ENCODE results near the gene SFXN1. TPM values are rescaled to one million over a fixed set of nuclear protein-coding genes. Genes with fewer than 3 reads are reported as not detected.

Gene SFXN1
- total RNA-seq, 2 experiments from 2014 or later = 133 to 138 TPM

GRCh38 chr5:175523292-175523691, 44.9 kb downstream of the SFXN1 start:
- DNase-seq (no peak), ATAC-seq (ENCODE audit: poor library complexity) (no peak)
- H3K27me3 ChIP-seq (ENCODE audit: control insufficient read depth in 1 of 2, insufficient read depth in 2 of 2, low read length in 2 of 2) = no peaks in the 10 kb centered on the region
- intact Hi-C loops (cut with DNase I, micrococcal nuclease) = no loop called here
- no peak overlapping the region for H3K27ac ChIP-seq (ENCODE audit: low read depth in 1 of 2, low read length in 2 of 2)
- peaks cover 27% of the 10 kb centered on the region for H3K4me1 ChIP-seq (ENCODE audit: insufficient read depth, low read length)
- peaks cover 45% of the 10 kb centered on the region for H3K36me3 ChIP-seq (ENCODE audit: insufficient read depth, low read length)
- H3K27ac Mint-ChIP-seq = peak overlapping the region; percentile 78
- H3K36me3 Mint-ChIP-seq (ENCODE audit: low read depth) = peaks cover 84% of the 10 kb centered on the region
- peaks cover 75% of the 10 kb centered on the region for H3K4me1 Mint-ChIP-seq (ENCODE audit: low read depth)
- no peak for TF ChIP-seq CTCF (IDR thresholded peaks at IDR 0.05)
- peaks cover 1% of the 10 kb centered on the region for H3K9me3 Mint-ChIP-seq
- no peaks in the 10 kb centered on the region for H3K27me3 Mint-ChIP-seq
- ChIA-PET POLR2A (interaction anchor here (0.9 kb wide), 1 partner anchor 8 kb away, joined by 4 read pairs; no protein-coding TSS in a partner anchor), CTCF (interaction anchor here (0.9 to 6.1 kb wide), 2 partner anchors 11 to 58 kb away, joined by 3 to 31 read pairs; no protein-coding TSS in a partner anchor)
- H3K9me3 ChIP-seq (ENCODE audit: control insufficient read depth in 1 of 2, insufficient read depth in 1 of 2, low read length in 2 of 2) = no peaks in the 10 kb centered on the region
- peak overlapping the region; percentile 79 for H3K4me3 Mint-ChIP-seq
- H3K4me3 ChIP-seq (ENCODE audit: low read length) = peak overlapping the region; percentile 26

DNA sequence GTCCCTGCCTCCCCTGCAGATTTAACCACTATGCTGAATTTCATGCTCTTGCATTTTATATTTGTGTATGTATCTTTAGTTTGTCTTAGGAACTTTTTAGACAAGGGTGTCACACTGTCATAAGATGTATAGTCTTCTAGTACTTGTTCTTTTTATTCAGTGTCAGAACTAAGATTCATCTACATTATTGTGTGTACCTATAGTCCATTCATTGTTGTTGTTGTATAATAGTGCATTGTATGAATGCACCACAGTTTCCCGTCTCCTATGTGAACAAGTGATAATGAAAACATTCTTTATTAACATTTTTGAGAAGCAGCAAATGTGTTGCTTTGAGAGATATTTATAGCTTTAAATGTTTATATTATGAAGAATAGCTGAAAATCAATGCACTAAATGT, 45.9 kb downstream of the SFXN1 start:
- peak overlapping the region; percentile 22 for H3K4me3 Mint-ChIP-seq
- no peaks in the 10 kb centered on the region for H3K9me3 Mint-ChIP-seq
- Histone ChIP-seq H3K4me1 (ENCODE audit: insufficient read depth, low read length) (peaks cover 27% of the 10 kb centered on the region), H3K27ac (ENCODE audit: low read depth in 1 of 2, low read length in 2 of 2) (no peak overlapping the region), H3K4me3 (ENCODE audit: low read length) (no peak overlapping the region), H3K27me3 (ENCODE audit: control insufficient read depth in 1 of 2, insufficient read depth in 2 of 2, low read length in 2 of 2) (no peaks in the 10 kb centered on the region), H3K36me3 (ENCODE audit: insufficient read depth, low read length) (peaks cover 41% of the 10 kb centered on the region), H3K9me3 (ENCODE audit: control insufficient read depth in 1 of 2, insufficient read depth in 1 of 2, low read length in 2 of 2) (no peaks in the 10 kb centered on the region)
- no peak for DNase-seq
- peaks cover 82% of the 10 kb centered on the region for H3K36me3 Mint-ChIP-seq (ENCODE audit: low read depth)
- ATAC-seq (ENCODE audit: poor library complexity) = no peak
- CTCF ChIA-PET = interaction anchor here (0.9 to 6.1 kb wide), 2 partner anchors 10 to 59 kb away, joined by 3 to 31 read pairs; no protein-coding TSS in a partner anchor
- no peak for TF ChIP-seq CTCF (IDR thresholded peaks at IDR 0.05)
- H3K27ac Mint-ChIP-seq = peak overlapping the region; percentile 39
- H3K4me1 Mint-ChIP-seq (ENCODE audit: low read depth) = peaks cover 66% of the 10 kb centered on the region
- POLR2A ChIA-PET = interaction anchor here (0.9 to 2.2 kb wide), 2 partner anchors 8 to 46 kb away, joined by 4 to 9 read pairs; partner anchors contain the start of gene SFXN1
- H3K27me3 Mint-ChIP-seq = no peaks in the 10 kb centered on the region
- intact Hi-C loops (cut with DNase I, micrococcal nuclease) = no loop called here

- H3K36me3 ChIP-seq (ENCODE audit: insufficient read depth, low read length) = peaks cover 42% of the 10 kb centered on the region
- H3K4me3 Mint-ChIP-seq = no peak overlapping the region
- H3K4me3 ChIP-seq (ENCODE audit: low read length) = no peak overlapping the region
- peaks cover 45% of the 10 kb centered on the region for H3K4me1 Mint-ChIP-seq (ENCODE audit: low read depth)
- H3K27ac Mint-ChIP-seq = no peak overlapping the region
- H3K27me3 ChIP-seq (ENCODE audit: control insufficient read depth in 1 of 2, insufficient read depth in 2 of 2, low read length in 2 of 2) = no peaks in the 10 kb centered on the region
- no peak for TF ChIP-seq CTCF (IDR thresholded peaks at IDR 0.05)
- intact Hi-C loops (cut with DNase I, micrococcal nuclease) = no loop called here
- H3K9me3 Mint-ChIP-seq = no peaks in the 10 kb centered on the region
- no peaks in the 10 kb centered on the region for H3K9me3 ChIP-seq (ENCODE audit: control insufficient read depth in 1 of 2, insufficient read depth in 1 of 2, low read length in 2 of 2)
- POLR2A ChIA-PET = interaction anchor here (0.7 to 1.9 kb wide), 3 partner anchors 15 to 1702 kb away, joined by 3 to 5 read pairs (median 3); no protein-coding TSS in a partner anchor
- no peaks in the 10 kb centered on the region for H3K27me3 Mint-ChIP-seq
- no peak for ATAC-seq (ENCODE audit: poor library complexity)
- no peak overlapping the region for H3K27ac ChIP-seq (ENCODE audit: low read depth in 1 of 2, low read length in 2 of 2)
- CTCF ChIA-PET = interaction anchor here (0.9 to 6.1 kb wide), 2 partner anchors 8 to 11 kb away, joined by 3 to 31 read pairs; no protein-coding TSS in a partner anchor
- DNase-seq = no peak
- H3K36me3 Mint-ChIP-seq (ENCODE audit: low read depth) = peaks cover 75% of the 10 kb centered on the region
- H3K4me1 ChIP-seq (ENCODE audit: insufficient read depth, low read length) = peaks cover 11% of the 10 kb centered on the region
Observed at GRCh38 chr5:175526691-175527090, 48.3 kb downstream of the SFXN1 start.

Data from CD4-positive, alpha-beta T cell (primary cell).